ENCODE data around the gene SREBF1. TPM values are rescaled to one million over a fixed set of nuclear protein-coding genes. Genes with fewer than 3 reads are reported as not detected.

The SREBF1 gene
- total RNA-seq, 1 donor from 2014 or later = 28.8 TPM

- DNase-seq = peak; percentile 21
Observed at GRCh38 chr17:17824119-17824782, 12.5 kb downstream of the SREBF1 start.

- DNase-seq = peak; percentile 75
Observed at GRCh38 chr17:17823433-17824118, 13.2 kb downstream of the SREBF1 start.

GRCh38 chr17:17822616-17823015 is 14.2 kb downstream of the SREBF1 start:
- no peak for DNase-seq

- peak; percentile 21 for DNase-seq
Observed at GRCh38 chr17:17822189-17822588, 14.6 kb downstream of the SREBF1 start.

GRCh38 chr17:17820463-17821158 is 16.2 kb downstream of the SREBF1 start:
- DNase-seq = no peak

GRCh38 chr17:17820046-17820445 is 16.7 kb downstream of the SREBF1 start:
- DNase-seq = no peak

GRCh38 chr17:17819561-17819995 is 17.2 kb downstream of the SREBF1 start:
- DNase-seq = peak; percentile 94

- DNase-seq = no peak
Observed at GRCh38 chr17:17819111-17819510, 17.7 kb downstream of the SREBF1 start.

- DNase-seq = no peak
Observed at GRCh38 chr17:17818088-17818526, 18.7 kb downstream of the SREBF1 start.

GRCh38 chr17:17817552-17817947 is 19.2 kb downstream of the SREBF1 start:
- DNase-seq = no peak

GRCh38 chr17:17816831-17817551 is 19.8 kb downstream of the SREBF1 start:
- DNase-seq = no peak

- DNase-seq = no peak
Observed at GRCh38 chr17:17816240-17816814, 20.5 kb downstream of the SREBF1 start.

GRCh38 chr17:17815436-17816200 is 21.2 kb downstream of the SREBF1 start:
- no peak for DNase-seq

GRCh38 chr17:17815062-17815406 is 21.8 kb downstream of the SREBF1 start:
- DNase-seq = no peak

- DNase-seq = no peak
Observed at GRCh38 chr17:17814162-17815061, 22.4 kb downstream of the SREBF1 start.

- no peak for DNase-seq
Observed at GRCh38 chr17:17813725-17814095, 23.1 kb downstream of the SREBF1 start.

GRCh38 chr17:17813055-17813724 is 23.6 kb downstream of the SREBF1 start:
- DNase-seq = no peak

- peak; percentile 78 for DNase-seq
Observed at GRCh38 chr17:17812211-17813054, 24.4 kb downstream of the SREBF1 start.

All from dermis blood vessel endothelial cell (primary cell).